Mucosa of descending colon (tissue), 3 donors: ENCODE measurements around the gene DAZAP2. TPM values are rescaled to one million over a fixed set of nuclear protein-coding genes. Genes with fewer than 3 reads are reported as not detected.

ENCODE experiments used
- ATAC-seq: fragments of 200-7000 bp; cut with Tn5 transposase; one replicate; pipeline ENCODE4 v1.9.1; 2020; ENCODE audit warnings: mild to moderate bottlenecking, moderate library complexity
- DNase-seq, 3 donors: peaks; one replicate each; pipeline ENCODE4 v3.0.0-alpha.2; 2020
- H3K36me3 ChIP-seq: fragments of 200-600 bp; one replicate; pipeline ENCODE4 v1.8.0; 2021; ENCODE audit warnings: low read depth, mild to moderate bottlenecking
- H3K4me1 ChIP-seq: fragments of 200-600 bp; one replicate; pipeline ENCODE4 v1.8.0; 2021; ENCODE audit warnings: low read depth, mild to moderate bottlenecking
- H3K4me3 ChIP-seq: fragments of 200-600 bp; one replicate; pipeline ENCODE4 v1.8.0; 2021; ENCODE audit warnings: mild to moderate bottlenecking
- H3K9me3 ChIP-seq: fragments of 200-600 bp; one replicate; pipeline ENCODE4 v1.8.0; 2021; ENCODE audit warnings: mild to moderate bottlenecking
- CTCF ChIP-seq: fragments of 200-600 bp; IDR thresholded peaks from one replicate; pipeline ENCODE4 v1.8.0; 2022; ENCODE audit warnings: antibody characterized with exemption, mild to moderate bottlenecking
- intact Hi-C, 2 donors: fragments of 100-400 bp; cut with DNase I in 1 of 2; cut with micrococcal nuclease in 1 of 2; formaldehyde crosslinking; loops; one replicate each; pipeline versions ENCODE4 v1.11.0 to v1.11.1; 2022; cut with DNase I, micrococcal nuclease
- total RNA-seq, 3 donors: library from RNA; stranded (reverse); fragmentation: NEBNext Ultra II Directional in 2 of 3; extraction: Animal tissue kit (Norgen Biotek cat#: 25700) in 2 of 3; gene quantifications; one replicate each; pipeline versions ENCODE4 v1.2.1 to v1.2.4, GENCODE V29; 2021 to 2023
- donor health status: DM: no; HTN: no; CAD: no; lungs with moderate emphysema.
- donor health status: DM: no; HTN: no; CAD: no.
- donor health status: DM: no; HTN: yes; CAD: no.

DAZAP2 gene
- total RNA-seq, 3 donors from 2014 or later = 211 to 334 (median 329) TPM

- H3K36me3 ChIP-seq = no peaks in the 10 kb centered on the region
- peak; percentile 68 to 87 (median 78) for DNase-seq
- peaks cover 6% of the 10 kb centered on the region for H3K4me1 ChIP-seq
- H3K4me3 ChIP-seq = no peak overlapping the region
- TF ChIP-seq CTCF = no peak
- no peaks in the 10 kb centered on the region for H3K9me3 ChIP-seq
- intact Hi-C loops = no loop called here
- peak; percentile 95 for ATAC-seq
Observed at GRCh38 chr12:51262758-51263177, 24.1 kb downstream of the DAZAP2 start.

GRCh38 chr12:51263341-51263740 lies 24.7 kb downstream of the DAZAP2 start:
- ATAC-seq (no peak), DNase-seq (no peak)
- no peaks in the 10 kb centered on the region for H3K36me3 ChIP-seq
- no peaks in the 10 kb centered on the region for H3K9me3 ChIP-seq
- H3K4me1 ChIP-seq = peaks cover 6% of the 10 kb centered on the region
- intact Hi-C loops = no loop called here
- no peak overlapping the region for H3K4me3 ChIP-seq
- TF ChIP-seq CTCF = no peak

- H3K4me3 ChIP-seq = no peak overlapping the region
- H3K4me1 ChIP-seq = peaks cover 6% of the 10 kb centered on the region
- no peak for DNase-seq
- no peak for TF ChIP-seq CTCF
- no peaks in the 10 kb centered on the region for H3K9me3 ChIP-seq
- intact Hi-C loops = no loop called here
- H3K36me3 ChIP-seq = no peaks in the 10 kb centered on the region
- ATAC-seq = no peak
Observed at GRCh38 chr12:51264297-51264696, 25.7 kb downstream of the DAZAP2 start.

- no peak for TF ChIP-seq CTCF
- DNase-seq = no peak
- H3K36me3 ChIP-seq = no peaks in the 10 kb centered on the region
- intact Hi-C loops = no loop called here
- H3K4me3 ChIP-seq = no peak overlapping the region
- H3K4me1 ChIP-seq = peaks cover 6% of the 10 kb centered on the region
- no peaks in the 10 kb centered on the region for H3K9me3 ChIP-seq
- ATAC-seq = no peak
Observed at GRCh38 chr12:51265024-51265423, 26.4 kb downstream of the DAZAP2 start.

- DNase-seq (peak; percentile 82 to 87 (median 84)), ATAC-seq (peak; percentile 77)
- Histone ChIP-seq H3K4me3 (peak overlapping the region; percentile 43), H3K9me3 (no peaks in the 10 kb centered on the region), H3K36me3 (no peaks in the 10 kb centered on the region), H3K4me1 (peaks cover 23% of the 10 kb centered on the region)
- intact Hi-C loops = loop anchor here in 1 of 2 donors (2.0 kb wide), 1 partner anchor 65 kb away; no protein-coding TSS in a partner anchor
- TF ChIP-seq CTCF = no peak
Observed at GRCh38 chr12:51269174-51270066, 30.8 kb downstream of the DAZAP2 start.
